Measurements from ENCODE around the gene TMEM170B.
A peak's percentile ranks its signal among the peaks of the same experiment; 100 is the strongest.

The TMEM170B gene

DNA sequence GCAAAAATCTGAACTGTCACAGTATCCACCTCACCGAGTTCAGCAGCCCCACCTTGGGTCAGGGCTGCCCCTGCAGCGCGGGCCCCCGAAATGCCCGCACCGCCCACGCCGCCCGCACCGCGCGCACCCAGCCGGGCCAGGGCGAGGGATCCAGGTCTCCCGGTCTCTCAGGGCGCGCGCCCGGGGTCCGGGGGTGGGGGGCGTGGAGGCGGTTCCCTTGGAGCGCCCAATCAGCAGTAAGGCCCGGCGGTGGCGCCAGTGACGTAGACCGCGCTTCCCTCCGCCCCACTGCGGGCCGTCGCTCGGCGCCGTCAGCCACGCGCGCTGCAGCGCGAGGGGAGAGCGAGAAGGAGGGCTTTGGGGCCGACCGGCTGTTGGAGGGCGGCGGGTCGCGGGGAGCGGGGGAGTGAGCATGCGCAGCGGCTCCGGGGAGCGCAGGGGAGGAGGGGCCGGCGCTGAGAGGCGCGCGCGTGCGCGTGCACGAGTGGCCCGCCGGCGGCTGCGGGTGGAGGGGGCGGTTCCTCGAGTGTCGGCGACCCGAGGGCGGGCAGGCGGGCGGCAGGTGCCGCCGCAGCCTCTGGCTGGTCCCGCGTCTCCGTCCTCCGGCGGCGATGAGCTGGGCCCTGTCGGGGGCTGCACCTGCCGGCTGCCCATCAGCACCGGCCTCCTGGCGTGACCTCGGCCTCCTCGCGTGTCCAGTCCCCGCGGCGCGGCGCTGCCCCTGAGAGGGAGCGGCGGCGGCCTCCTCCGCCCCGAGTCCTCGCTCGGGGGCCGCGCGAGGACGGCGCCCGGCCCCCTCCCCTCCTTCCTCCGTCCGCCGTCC, at the start of gene TMEM170B:
TSS of gene TMEM170B (plus strand) at position 521 of the 823 bp plus-strand sequence. CDS start 529 bp downstream, outside the sequence.
- peak; percentile 92 for DNase-seq

DNA sequence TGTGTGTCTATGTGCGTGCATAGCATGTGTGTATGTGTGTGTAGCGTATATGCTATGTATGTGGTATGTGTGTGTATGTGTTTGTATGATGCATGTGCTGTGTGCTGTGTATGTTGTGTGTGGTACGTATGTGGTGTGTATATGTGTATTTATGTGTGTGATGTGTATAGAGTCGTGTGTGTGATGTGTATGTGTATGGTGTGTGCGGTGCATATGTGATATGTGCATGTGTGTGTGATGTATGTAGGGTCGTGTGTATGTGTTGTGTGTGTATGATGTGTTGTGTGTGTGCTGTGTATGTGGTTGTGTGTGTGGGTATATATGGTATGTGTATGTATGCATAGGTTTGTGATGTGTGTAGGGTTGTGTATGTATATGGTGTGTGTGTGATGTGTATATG, 46.6 kb upstream of the TMEM170B start:
- no peak for DNase-seq

- DNase-seq, result no peak
Measured at GRCh38 chr6:11491596-11492463, 45.7 kb upstream of the TMEM170B start.

DNA sequence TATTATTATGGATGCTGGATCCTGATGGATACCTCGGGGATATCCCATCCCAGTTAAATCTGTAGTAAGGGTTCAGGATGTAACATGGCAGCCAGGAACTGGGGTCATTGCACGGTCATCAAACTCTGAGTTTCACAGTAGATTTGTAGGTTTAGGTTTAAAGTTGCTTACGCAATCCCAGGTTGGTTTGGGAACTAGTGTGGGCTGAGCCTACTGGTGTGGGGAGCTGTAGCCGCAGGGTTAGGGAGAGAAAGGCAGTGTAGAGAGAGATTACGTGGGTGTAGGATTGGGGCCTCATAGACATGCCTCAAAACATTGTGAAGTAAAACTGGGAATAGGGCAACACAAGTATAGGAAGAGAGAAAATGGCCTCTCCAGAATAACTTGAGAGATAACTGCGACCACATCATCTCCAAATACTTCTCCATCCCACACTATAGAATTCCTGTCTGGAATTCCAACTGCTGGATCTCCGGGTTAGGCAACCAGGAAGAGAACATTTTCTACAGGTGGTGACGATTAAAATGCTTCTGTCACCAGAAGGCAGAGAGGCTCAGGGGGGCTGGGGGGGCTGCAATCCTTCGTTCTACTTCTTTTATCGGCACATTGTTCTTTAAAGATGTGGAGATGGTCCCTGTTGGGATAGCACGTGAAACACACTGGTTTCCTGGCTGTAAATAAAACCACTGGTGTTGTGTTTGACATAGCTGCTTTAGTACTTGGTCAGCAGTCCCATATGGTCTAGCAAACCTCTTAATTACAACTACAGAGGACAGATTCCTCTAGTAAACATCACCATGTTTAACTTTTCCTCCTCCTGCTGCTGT, 44.9 kb upstream of the TMEM170B start:
- DNase-seq, result no peak

GRCh38 chr6:11493974-11494373, 43.6 kb upstream of the TMEM170B start:
- no peak for DNase-seq

DNA sequence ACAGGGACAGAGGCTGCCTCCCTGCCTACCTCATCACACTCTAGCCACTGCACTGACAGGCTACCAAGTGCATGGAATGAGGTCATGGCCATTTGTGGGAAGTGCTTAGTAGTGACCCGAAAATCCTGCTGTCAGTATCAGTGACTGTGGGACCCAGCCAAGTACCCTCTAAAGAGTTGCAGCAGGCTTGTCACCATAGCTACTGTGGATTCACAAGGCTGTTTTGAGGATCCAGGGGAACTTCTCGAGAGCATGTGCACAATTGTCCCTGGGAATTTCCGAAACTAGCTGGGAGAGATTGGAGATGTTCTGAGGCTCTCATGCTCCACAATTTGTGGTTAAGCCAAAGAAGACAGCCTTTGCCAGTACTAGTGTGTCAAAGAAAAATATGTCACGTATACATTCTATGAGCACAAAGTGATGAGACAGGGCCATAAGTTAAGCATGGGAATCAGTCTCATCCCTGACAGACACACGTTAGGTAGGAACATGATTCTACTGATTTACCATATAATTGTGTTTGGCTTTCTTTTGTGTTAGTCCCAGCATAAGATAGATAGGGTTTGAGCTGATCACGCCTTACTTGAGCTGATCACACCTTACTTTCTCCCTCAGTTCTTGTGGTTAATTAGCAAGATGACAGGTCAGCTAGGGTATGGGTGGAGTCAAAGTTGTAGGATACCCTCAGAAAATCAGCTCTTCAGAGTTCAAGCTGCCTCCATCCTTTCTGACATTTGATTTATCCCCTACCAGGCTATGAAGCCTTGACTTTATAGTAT, 42.6 kb upstream of the TMEM170B start:
- no peak for DNase-seq

- DNase-seq, result no peak
Measured at GRCh38 chr6:11495565-11496145, 41.9 kb upstream of the TMEM170B start.

GRCh38 chr6:11496152-11497060, 41.1 kb upstream of the TMEM170B start:
- peak; percentile 65 for DNase-seq

DNA sequence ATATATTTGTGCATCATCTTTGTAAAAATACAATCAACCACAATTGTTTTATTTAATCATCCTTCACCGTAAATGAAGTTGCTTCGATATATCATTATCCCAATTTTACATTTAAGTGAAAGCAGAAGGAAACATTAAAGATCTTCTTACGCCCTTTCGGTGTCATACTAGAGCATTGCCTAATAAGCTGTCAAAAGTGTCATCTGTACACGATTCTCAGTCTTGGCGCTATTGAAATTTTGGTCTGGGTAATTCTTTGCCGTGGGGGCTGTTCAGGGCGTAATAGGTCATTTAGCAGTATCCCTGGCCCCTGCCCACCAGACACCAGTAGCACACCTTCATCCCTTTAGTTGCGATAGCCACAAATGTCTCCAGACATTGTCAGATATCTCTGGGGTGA, 40.4 kb upstream of the TMEM170B start:
- DNase-seq, result no peak

DNA sequence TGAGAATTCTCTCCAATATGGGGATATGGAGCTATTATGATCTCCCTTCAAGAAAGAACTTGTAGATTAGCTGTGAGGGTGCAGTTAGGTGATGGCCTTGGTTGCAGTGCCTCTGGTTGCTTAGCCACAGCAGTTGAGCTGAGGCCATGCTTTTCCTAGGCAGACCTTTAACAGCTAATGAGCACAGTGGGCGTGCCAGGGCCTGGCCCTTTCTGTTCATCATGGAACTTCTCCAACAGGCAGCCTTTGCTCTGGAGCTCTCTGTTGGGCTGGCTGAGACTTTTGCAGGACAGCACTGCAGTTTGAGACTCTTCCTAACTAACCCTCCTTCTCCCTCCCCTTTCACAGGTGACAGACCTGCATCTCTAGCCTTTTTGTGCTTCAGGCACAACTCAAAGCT, 39.7 kb upstream of the TMEM170B start:
- DNase-seq, result no peak

DNA sequence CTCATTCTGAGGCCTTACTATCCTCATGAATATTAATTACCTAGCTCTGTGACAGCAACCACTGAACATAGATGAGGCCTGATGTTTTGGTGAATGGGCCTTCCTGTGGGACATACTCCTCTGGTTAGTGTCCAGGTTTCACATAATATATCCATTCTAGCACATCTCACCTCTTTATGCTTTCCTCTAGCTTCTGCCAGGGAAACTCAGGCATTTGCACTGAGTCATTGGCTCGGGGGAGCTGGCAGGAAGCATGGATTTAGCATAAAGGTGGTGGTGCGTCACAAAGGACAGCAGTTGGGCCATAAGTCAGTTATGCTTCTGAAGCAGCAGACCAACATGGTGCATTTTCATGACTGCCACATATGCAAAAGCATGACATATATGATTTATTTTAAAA, 37.5 kb upstream of the TMEM170B start:
- DNase-seq, result no peak

- DNase-seq, result no peak
Measured at GRCh38 chr6:11509471-11509870, 28.1 kb upstream of the TMEM170B start.

DNA sequence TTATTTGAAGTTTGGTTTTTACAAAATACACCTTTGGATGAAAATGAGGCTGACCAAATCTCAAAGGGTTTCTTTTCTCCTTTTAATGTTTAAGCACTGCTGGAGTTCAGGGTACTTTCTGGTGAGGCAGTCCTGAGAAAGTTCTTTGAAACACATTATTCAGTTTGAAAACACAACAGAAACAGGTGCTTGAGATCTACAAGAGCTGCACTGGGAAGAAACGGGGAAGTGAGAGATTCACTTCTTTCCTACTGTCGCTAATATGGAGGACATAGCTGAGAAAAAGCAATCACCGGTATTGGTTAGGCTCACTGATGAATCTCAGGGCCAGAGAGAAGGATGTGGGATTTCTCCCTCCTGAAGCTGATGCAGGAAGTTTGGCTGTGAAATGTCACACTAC, 22.9 kb upstream of the TMEM170B start:
- no peak for DNase-seq

DNA sequence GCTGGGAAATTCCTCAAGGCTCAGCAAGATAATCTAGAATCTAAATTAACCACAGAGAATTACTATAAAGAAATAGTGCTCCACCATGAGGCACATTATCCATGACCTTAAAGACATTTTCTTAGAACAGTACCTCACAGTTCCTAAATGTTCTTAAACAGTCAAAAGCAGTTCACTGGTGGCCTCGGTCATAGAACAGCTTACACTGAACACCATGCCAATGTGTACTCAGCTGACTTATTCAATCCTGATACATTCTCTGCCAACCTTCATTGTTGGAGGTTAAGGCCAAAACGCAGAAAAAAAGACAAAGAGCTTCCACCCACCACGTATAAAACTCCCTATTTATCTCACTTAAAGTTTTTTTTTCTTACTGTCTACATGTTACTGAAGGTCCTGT, 21.8 kb upstream of the TMEM170B start:
- no peak for DNase-seq

DNA sequence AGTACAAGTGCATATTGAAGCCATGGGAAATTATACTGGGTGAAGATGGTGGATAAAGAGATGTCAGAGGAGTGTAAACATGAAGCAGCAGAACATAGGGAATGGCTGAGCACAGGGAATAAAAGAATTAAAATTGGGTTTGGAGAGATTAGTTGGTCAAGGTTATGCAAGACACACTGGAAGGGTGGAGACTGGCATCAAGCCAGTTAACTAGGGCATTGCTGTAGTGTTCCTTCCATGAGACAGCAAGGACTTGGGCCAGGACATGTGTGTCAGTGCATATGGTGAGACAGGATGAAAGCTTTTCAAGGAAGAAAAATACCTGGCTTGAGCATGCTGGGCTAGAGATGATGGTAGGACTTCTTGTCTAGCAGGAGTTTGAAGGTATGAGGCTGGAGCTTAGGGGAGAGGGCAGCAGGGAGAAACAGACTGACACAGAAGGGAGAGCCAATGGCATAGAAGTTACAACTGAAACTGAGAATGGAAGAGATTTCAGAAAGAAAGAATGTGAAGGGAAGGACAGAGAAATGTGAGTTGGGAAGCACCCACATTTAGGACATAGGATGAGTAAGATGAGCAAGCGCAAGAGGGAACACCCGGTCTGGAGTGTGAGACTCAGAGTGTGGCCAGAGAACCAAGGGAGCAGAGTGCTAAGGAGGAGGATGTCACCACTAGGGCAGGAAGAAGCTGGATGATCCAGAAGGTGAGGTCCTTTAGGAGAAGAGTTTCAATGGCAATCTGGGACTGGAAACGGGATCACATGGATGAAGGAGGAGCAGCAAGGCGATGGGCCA, 14.5 kb upstream of the TMEM170B start:
- no peak for DNase-seq

DNA sequence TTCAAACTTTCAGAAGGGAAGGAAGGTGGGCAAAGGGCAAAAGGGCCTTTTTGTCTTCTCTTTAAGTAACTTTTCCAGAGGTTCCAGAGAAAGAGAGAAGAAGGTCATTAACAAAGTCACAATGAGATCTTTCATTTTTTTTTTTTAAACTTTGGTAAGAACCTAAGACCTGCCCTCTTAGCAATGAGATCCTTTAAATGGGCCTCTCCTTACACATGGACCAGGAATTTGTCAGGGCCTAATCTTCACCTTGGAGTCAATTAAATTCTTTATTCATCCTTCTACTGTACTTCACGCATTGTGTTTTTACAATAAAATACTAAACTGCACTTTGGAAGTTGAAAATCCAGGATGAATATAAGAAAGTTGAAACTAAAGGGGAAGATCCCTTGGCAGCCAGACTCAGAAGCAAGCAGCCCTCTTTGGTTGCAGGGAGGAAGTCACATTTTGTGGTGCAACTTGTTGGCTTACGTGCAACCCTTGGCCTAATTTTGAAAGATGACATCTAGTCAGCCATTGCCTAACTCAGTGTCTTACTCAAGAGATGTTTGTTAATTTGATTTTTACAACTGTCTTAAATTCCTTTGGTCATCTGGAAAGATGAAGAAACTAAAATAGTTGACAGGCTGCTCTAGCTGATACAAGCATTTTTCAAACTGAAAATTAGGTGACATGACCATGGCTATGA, 11.9 kb upstream of the TMEM170B start:
- peak; percentile 95 for DNase-seq

DNA sequence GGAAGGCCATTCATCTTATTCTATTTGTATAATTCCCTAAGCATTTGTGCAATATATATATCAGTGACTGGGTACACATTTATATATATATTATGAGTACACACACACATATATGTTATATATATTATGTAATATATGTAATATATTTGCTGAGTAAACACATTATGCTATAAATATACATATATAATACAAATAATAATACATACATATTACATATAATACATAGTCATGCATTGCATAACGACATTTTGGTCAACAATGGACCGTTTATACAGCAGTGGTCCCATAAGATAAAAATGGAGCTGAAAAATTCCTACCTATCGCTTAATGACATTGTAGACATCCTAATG, 11.4 kb upstream of the TMEM170B start:
- no peak for DNase-seq

- DNase-seq, result no peak
Measured at GRCh38 chr6:11527274-11527870, 10.2 kb upstream of the TMEM170B start.

- DNase-seq, result no peak
Measured at GRCh38 chr6:11528996-11529395, 8.6 kb upstream of the TMEM170B start.

Measured in GF-D8 (cell line).